ENCODE measurements around the gene TWSG1. TPM values are rescaled to one million over a fixed set of nuclear protein-coding genes. Genes with fewer than 3 reads are reported as not detected.
"Not testable (repeated sequence)": the region's sequence is repeated elsewhere in the genome, so short reads cannot be mapped to it uniquely, and the experiment has no call there.

Gene TWSG1
- total and polyA plus RNA-seq, 10 of the 15 experiments (the other 5 are each of a cell fraction or from before 2014, with no cell fraction given) = 11.1 to 45.1 (median 27.7) TPM

GRCh38 chr18:9402358-9403007, 67.9 kb downstream of the TWSG1 start:
- H2AFZ ChIP-seq (ENCODE audit: control insufficient read depth, low read depth, low read length); intact Hi-C loops (cut with micrococcal nuclease; ENCODE audit: unreplicated experiment); BruUV-seq (replicated peaks); ATAC-seq; in situ Hi-C loops (cut with MboI); H3K79me2 ChIP-seq (ENCODE audit: control insufficient read depth, insufficient read depth, low read length); POLR2A ChIA-PET; H3K27me3 ChIP-seq (replicated peaks in 1 of 2; ENCODE audit: control insufficient read depth in 2 of 2, insufficient read depth in 2 of 2, low read length in 1 of 2); H3K4me2 ChIP-seq (ENCODE audit: control insufficient read depth, insufficient read depth); H3K4me1 ChIP-seq (ENCODE audit: control insufficient read depth, insufficient read depth, low read length); H3K4me3 ChIP-seq; H4K20me1 ChIP-seq (ENCODE audit: control insufficient read depth, insufficient read depth); H3K27ac ChIP-seq (ENCODE audit: control insufficient read depth, insufficient read depth); FAIRE-seq; H3K9ac ChIP-seq (ENCODE audit: control insufficient read depth, insufficient read depth, low read length); SMC1A ChIA-PET (ENCODE audit: uncharacterized antibody, unreplicated experiment); RAD21 ChIA-PET (ENCODE audit: unreplicated experiment); H3K9me3 ChIP-seq (replicated peaks; ENCODE audit: control insufficient read depth, insufficient read depth, low read length); DNase-seq (ENCODE audit: low read depth, low spot score); H3K36me3 ChIP-seq (ENCODE audit: control insufficient read depth in 2 of 2, insufficient read depth in 2 of 2, low read length in 1 of 2): not testable (repeated sequence)
- CTCF ChIA-PET = interaction anchor here (1.0 kb wide), 1 partner anchor 299 kb away, joined by 3 read pairs; no protein-coding TSS in a partner anchor
- 97% methylated on average over 10 of the region's 10 CpGs for WGBS (ENCODE audit: insufficient coverage, insufficient replicate concordance, low lambda C conversion rate, missing lambda C conversion rate)
- TF ChIP-seq NFYB (IDR thresholded peaks at IDR 0.05; ENCODE audit: insufficient read depth, low read depth, low read length) = 0 out of 2 replicates have a peak, but pooled peaks have one; percentile 16

- DNase-seq (ENCODE audit: low read depth, low spot score) = no peak
- TF ChIP-seq ZBTB4 (CRISPR knock-in tag; IDR thresholded peaks at IDR 0.05) = no peak
- TF ChIP-seq PAX8 (IDR thresholded peaks at IDR 0.05) = no peak
- TF ChIP-seq ZBTB33 (IDR thresholded peaks at IDR 0.05) = no peak
- no peak for TF ChIP-seq BHLHE40 (IDR thresholded peaks at IDR 0.05; ENCODE audit: borderline replicate concordance in 1 of 2, low read depth in 2 of 2, low read length in 1 of 2)
- TF ChIP-seq RAD21 (IDR thresholded peaks at IDR 0.05; ENCODE audit: insufficient read depth, low read depth, low read length) = peak; percentile 40
Observed at GRCh38 chr18:9403795-9404564, 69.4 kb downstream of the TWSG1 start.

More at GRCh38 chr18:9403795-9404564, 69.4 kb downstream of the TWSG1 start:
- Histone ChIP-seq H3K9me3 (replicated peaks; ENCODE audit: control insufficient read depth, insufficient read depth, low read length) (peaks cover 2% of the 10 kb centered on the region; the same call in 2 of the 3 replicates), H2AFZ (ENCODE audit: control insufficient read depth, low read depth, low read length) (peak overlapping the region; percentile 51; the same call in 1 of the 2 replicates), H3K27me3 (replicated peaks in 1 of 2; ENCODE audit: control insufficient read depth in 2 of 2, insufficient read depth in 2 of 2, low read length in 1 of 2) (no peaks in the 10 kb centered on the region), H3K4me1 (ENCODE audit: control insufficient read depth, insufficient read depth, low read length) (no peaks in the 10 kb centered on the region), H4K20me1 (ENCODE audit: control insufficient read depth, insufficient read depth) (no peaks in the 10 kb centered on the region), H3K4me3 (no peak overlapping the region), H3K4me2 (ENCODE audit: control insufficient read depth, insufficient read depth) (peak overlapping the region; percentile 30; the same call in 1 of the 2 replicates), H3K27ac (ENCODE audit: control insufficient read depth, insufficient read depth) (no peak overlapping the region), H3K36me3 (ENCODE audit: control insufficient read depth in 2 of 2, insufficient read depth in 2 of 2, low read length in 1 of 2) (no peaks in the 10 kb centered on the region; a peak in 1 of 4 replicates), H3K9ac (ENCODE audit: control insufficient read depth, insufficient read depth, low read length) (no peak overlapping the region), H3K79me2 (ENCODE audit: control insufficient read depth, insufficient read depth, low read length) (no peaks in the 10 kb centered on the region)
- ChIA-PET CTCF (interaction anchor here (0.8 to 1.2 kb wide), 5 partner anchors 57 to 330 kb away, joined by 3 to 4 read pairs (median 3); no protein-coding TSS in a partner anchor), POLR2A (interaction anchor here (0.5 to 0.6 kb wide), 2 partner anchors 246 to 707 kb away, joined by 3 to 6 read pairs; no protein-coding TSS in a partner anchor), RAD21 (ENCODE audit: unreplicated experiment) (interaction anchor here (0.8 to 1.0 kb wide), 4 partner anchors 53 to 321 kb away, joined by 3 read pairs; partner anchors contain the start of gene TWSG1), SMC1A (ENCODE audit: uncharacterized antibody, unreplicated experiment) (interaction anchor here (1.0 to 1.3 kb wide), 3 partner anchors 10 to 223 kb away, joined by 3 read pairs; no protein-coding TSS in a partner anchor)
- intact Hi-C loops (cut with micrococcal nuclease; ENCODE audit: unreplicated experiment) = no loop called here
- ATAC-seq (peak; percentile 45; the same call in 2 of the 3 replicates), FAIRE-seq (no peak)
- in situ Hi-C loops (cut with MboI) = no loop called here
- no TSS peak for BruUV-seq (replicated peaks)
- 75% methylated on average over 24 of the region's 24 CpGs for WGBS (ENCODE audit: insufficient coverage, insufficient replicate concordance, low lambda C conversion rate, missing lambda C conversion rate)
